A549 (cell line): ENCODE results near the gene PCGF5. TPM values are rescaled to one million over a fixed set of nuclear protein-coding genes. Genes with fewer than 3 reads are reported as not detected.

ENCODE experiments used
- ATAC-seq, 2 experiments: fragments of 200-7000 bp in 1 of 2; fragments of >200 bp in 1 of 2; cut with Nextera tagmentation in 1 of 2; cut with Tn5 transposase in 1 of 2; 3 replicates each; pipeline versions ENCODE4 v1.8.0 to v1.9.1; 2018 to 2020; ENCODE audit warnings: mild to moderate bottlenecking in 1 of 2, moderate library complexity in 1 of 2
- CTCF ChIA-PET: fragments of 300-600 bp; sonication (Branson Sonifier 250); formaldehyde crosslinking; extraction: SDS; loops from one replicate; lab custom pipeline; 2021; ENCODE audit warnings: antibody characterized with exemption, inconsistent platforms; lab: Yijun Ruan, JAX
- POLR2A ChIA-PET: fragments of 350-600 bp; formaldehyde crosslinking; extraction: SDS; loops from one replicate; lab custom pipeline; 2021; ENCODE audit warnings: antibody characterized with exemption, inconsistent platforms; lab: Yijun Ruan, JAX
- DNase-seq, 2 experiments: peaks; one replicate each; pipeline versions ENCODE4 v3.0.0 to v3.0.0-alpha.2; 2011 to 2016; ENCODE audit warnings: low read depth in 1 of 2, low spot score in 1 of 2
- FAIRE-seq: peaks from 2 replicates; lab custom pipeline; 2011; peaks lifted over from hg19 to GRCh38; lab: Jason Lieb, UNC
- H3K27ac ChIP-seq, 2 experiments: fragments of >200 bp; sonication (Bioruptor Twin); formaldehyde crosslinking; 3 replicates each; pipeline ENCODE4 v1.5.1; 2016 to 2017
- H3K4me1 ChIP-seq: fragments of >200 bp; sonication (Bioruptor Twin); formaldehyde crosslinking; 3 replicates; pipeline ENCODE4 v1.6.1; 2016
- H3K4me2 ChIP-seq: fragments of >200 bp; sonication (Bioruptor Twin); formaldehyde crosslinking; 3 replicates; pipeline ENCODE4 v1.6.1; 2016
- H3K4me3 ChIP-seq: fragments of >200 bp; sonication (Bioruptor Twin); formaldehyde crosslinking; 3 replicates; pipeline ENCODE4 v1.5.1; 2016
- H3K9me3 ChIP-seq: fragments of >200 bp; sonication (Bioruptor Twin); formaldehyde crosslinking; 3 replicates; pipeline ENCODE4 v1.6.1; 2016
- BHLHE40 ChIP-seq: IDR thresholded peaks from 2 replicates; pipeline ENCODE4 v1.6.1; 2012; ENCODE audit warnings: low read depth, low read length, inconsistent platforms
- CBX2 ChIP-seq: fragments of 200-600 bp; sonication (generic); IDR thresholded peaks from 2 replicates; pipeline ENCODE4 v1.6.1; 2016; ENCODE audit warnings: low read depth, mild to moderate bottlenecking, borderline replicate concordance
- CTCF ChIP-seq: fragments of >200 bp; sonication (Bioruptor Twin); formaldehyde crosslinking; IDR thresholded peaks from 3 replicates; pipeline ENCODE4 v1.5.1; 2016
- HDAC2 ChIP-seq: fragments of 200-600 bp; sonication (generic); IDR thresholded peaks from 2 replicates; pipeline ENCODE4 v1.6.1; 2016
- KDM1A ChIP-seq: fragments of 200-600 bp; sonication (generic); IDR thresholded peaks from 2 replicates; pipeline ENCODE4 v1.6.1; 2016; ENCODE audit warnings: low read depth, mild to moderate bottlenecking
- KDM5A ChIP-seq: fragments of 200-600 bp; sonication (generic); IDR thresholded peaks from 2 replicates; pipeline ENCODE4 v1.6.1; 2016; ENCODE audit warnings: antibody characterized with exemption, mild to moderate bottlenecking
- MAFK ChIP-seq: fragments of 450-650 bp; IDR thresholded peaks from 2 replicates; pipeline ENCODE4 v1.6.1; 2014; ENCODE audit not compliant: partially characterized antibody
- MAZ ChIP-seq: fragments of 150-350 bp; IDR thresholded peaks from 2 replicates; pipeline ENCODE4 v1.6.1; 2014; ENCODE audit warnings: antibody characterized with exemption, low read depth, low read length, borderline replicate concordance
- NPAS2 ChIP-seq: fragments of 250-450 bp; sonication (Bioruptor Pico); IDR thresholded peaks from 2 replicates; pipeline ENCODE4 v1.8.0; 2022; ENCODE audit warnings: mild to moderate bottlenecking, moderate library complexity, borderline replicate concordance
- PHF8 ChIP-seq: fragments of 200-600 bp; sonication (generic); IDR thresholded peaks from 2 replicates; pipeline ENCODE4 v1.6.1; 2016; ENCODE audit warnings: low read depth, mild to moderate bottlenecking, antibody characterized with exemption, moderate library complexity, borderline replicate concordance
- POLR2A ChIP-seq: IDR thresholded peaks from 2 replicates; pipeline ENCODE4 v1.6.1; 2012; ENCODE audit warnings: mild to moderate bottlenecking, low read length
- POLR2AphosphoS2 ChIP-seq: conservative IDR thresholded peaks from 2 replicates; pipeline ENCODE4 v1.6.1; 2012; ENCODE audit warnings: low read length, improper control_type of control experiment, inconsistent platforms
- RAD21 ChIP-seq, 2 experiments: fragments of >200 bp in 1 of 2; sonication (Bioruptor Twin) in 1 of 2; formaldehyde crosslinking in 1 of 2; IDR thresholded peaks in 1 of 2; conservative IDR thresholded peaks in 1 of 2; 2 replicates in 1 of 2; 3 replicates in 1 of 2; pipeline ENCODE4 v1.6.1; 2012 to 2018; ENCODE audit warnings: inconsistent platforms in 1 of 2
- RCOR1 ChIP-seq: fragments of 150-350 bp; IDR thresholded peaks from 2 replicates; pipeline ENCODE4 v1.6.1; 2014; ENCODE audit warnings: antibody characterized with exemption, low read length, low read depth
- SMC3 ChIP-seq: fragments of >200 bp; sonication (Bioruptor Twin); formaldehyde crosslinking; IDR thresholded peaks from 3 replicates; pipeline ENCODE4 v1.6.1; 2018; ENCODE audit warnings: inconsistent platforms
- TFCP2L1 ChIP-seq: fragments of 250-450 bp; sonication (Bioruptor Pico); IDR thresholded peaks from 2 replicates; pipeline ENCODE4 v1.5.0; 2021; ENCODE audit warnings: mild to moderate bottlenecking
- ZC3H11A ChIP-seq: fragments of 450-650 bp; IDR thresholded peaks from 2 replicates; pipeline ENCODE4 v1.6.1; 2014; ENCODE audit warnings: antibody characterized with exemption, mild to moderate bottlenecking
- ZFP36 ChIP-seq: fragments of 450-650 bp; IDR thresholded peaks from 2 replicates; pipeline ENCODE4 v1.6.1; 2014; ENCODE audit warnings: borderline replicate concordance; ENCODE audit not compliant: partially characterized antibody
- WGBS: methylation state at CpG from one replicate; pipeline ENCODE4 v1.1.6; 2017; ENCODE audit errors: missing lambda C conversion rate; 5-methylcytosine and 5-hydroxymethylcytosine counted together
- polyA plus RNA-seq, 4 experiments: library from polyadenylated mRNA; depleted of rRNA in 3 of 4; stranded (reverse); fragments of >200 nt; fragmentation: RNase III in 1 of 4; extraction: RNeasy Plus Mini Kit Qiagen cat#74134 plus additional on column Dnase treatment in 1 of 4; gene quantifications; 2 replicates in 3 of 4; 3 replicates in 1 of 4; pipeline ENCODE4 v1.2.3, GENCODE V29; 2011 to 2017
- TF ChIP-seq, protein P1 (sequence below): IDR thresholded peaks from 2 replicates; pipeline ENCODE4 v1.6.1; 2012

PCGF5 gene
- polyA plus RNA-seq, 2 of the 4 experiments (the other 2 are of a cell fraction), result 28.5 to 39.9 TPM

DNA sequence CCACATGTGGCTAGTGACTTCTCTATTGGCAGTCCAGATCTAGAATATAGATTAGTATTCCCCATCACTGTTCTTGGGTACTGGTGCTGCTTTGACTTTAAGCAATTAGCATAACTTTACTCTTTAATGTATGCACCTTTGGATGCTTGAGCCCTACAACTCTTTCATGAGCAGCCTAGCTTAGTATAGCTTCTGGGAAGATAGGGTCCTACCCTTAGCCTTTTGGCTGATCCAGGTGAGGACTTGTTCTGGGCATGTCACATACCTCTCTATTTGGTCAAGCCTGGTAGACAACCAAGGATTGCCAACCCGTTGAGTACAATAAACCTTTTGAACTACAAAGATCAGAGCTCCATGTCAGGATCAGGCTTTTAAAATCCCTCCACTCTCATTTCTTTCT is 17.7 kb downstream of the PCGF5 start:
- H3K4me3 ChIP-seq, result no peak overlapping the region
- FAIRE-seq (no peak), ATAC-seq (no peak), DNase-seq (no peak)
- CTCF ChIA-PET, result interaction anchor here (1.8 to 3.0 kb wide), 3 partner anchors 12 to 327 kb away, joined by 5 to 18 read pairs (median 11); no protein-coding TSS in a partner anchor
- POLR2A ChIA-PET, result no interaction called here
- no peaks in the 10 kb centered on the region for H3K9me3 ChIP-seq
- TF ChIP-seq KDM5A (no peak), MAZ (no peak), RCOR1 (no peak), ZC3H11A (no peak)
- TF ChIP-seq, all 56 proteins: peak for 0
- Histone ChIP-seq H3K4me2 (no peak overlapping the region), H3K4me1 (no peaks in the 10 kb centered on the region), H3K27ac (no peak overlapping the region)
- WGBS, result 96% methylated on average over 1 of the region's 1 CpG

GRCh38 chr10:91239789-91240188 is 19.3 kb downstream of the PCGF5 start:
- CTCF ChIA-PET, result interaction anchor here (1.8 to 3.0 kb wide), 3 partner anchors 11 to 329 kb away, joined by 5 to 18 read pairs (median 11); no protein-coding TSS in a partner anchor
- 91% methylated on average over 1 of the region's 1 CpG for WGBS
- no peak for FAIRE-seq

GRCh38 chr10:91242940-91243339 is 22.5 kb downstream of the PCGF5 start:
- Histone ChIP-seq H3K4me3 (no peak overlapping the region), H3K4me2 (no peak overlapping the region), H3K4me1 (peaks cover 5% of the 10 kb centered on the region; the same call in 1 of the 3 replicates), H3K9me3 (no peaks in the 10 kb centered on the region), H3K27ac (no peak overlapping the region)
- DNase-seq, result no peak
- 96% methylated on average over 2 of the region's 2 CpGs for WGBS
- ChIA-PET POLR2A (no interaction called here), CTCF (interaction anchor here (1.8 kb wide), 1 partner anchor 363 kb away, joined by 5 read pairs; no protein-coding TSS in a partner anchor)
- no peak for ATAC-seq
- TF ChIP-seq NPAS2 (CRISPR knock-in tag) (no peak), MAFK (no peak), KDM1A (no peak), POLR2A (no peak), RAD21 (conservative IDR thresholded peaks at IDR 0.05 in 1 of 2, IDR thresholded peaks at IDR 0.05 in 1 of 2) (no peak), CTCF (no peak), PHF8 (no peak), POLR2AphosphoS2 (no peak), BHLHE40 (no peak), CBX2 (no peak), SMC3 (no peak), HDAC2 (no peak)
- TF ChIP-seq, protein P1, sequence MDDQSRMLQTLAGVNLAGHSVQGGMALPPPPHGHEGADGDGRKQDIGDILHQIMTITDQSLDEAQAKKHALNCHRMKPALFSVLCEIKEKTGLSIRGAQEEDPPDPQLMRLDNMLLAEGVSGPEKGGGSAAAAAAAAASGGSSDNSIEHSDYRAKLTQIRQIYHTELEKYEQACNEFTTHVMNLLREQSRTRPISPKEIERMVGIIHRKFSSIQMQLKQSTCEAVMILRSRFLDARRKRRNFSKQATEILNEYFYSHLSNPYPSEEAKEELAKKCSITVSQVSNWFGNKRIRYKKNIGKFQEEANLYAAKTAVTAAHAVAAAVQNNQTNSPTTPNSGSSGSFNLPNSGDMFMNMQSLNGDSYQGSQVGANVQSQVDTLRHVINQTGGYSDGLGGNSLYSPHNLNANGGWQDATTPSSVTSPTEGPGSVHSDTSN, result no peak
- no peak for FAIRE-seq

More at GRCh38 chr10:91239789-91240188, 19.3 kb downstream of the PCGF5 start:
- H3K4me2 ChIP-seq, result no peak overlapping the region
- TF ChIP-seq TFCP2L1 (CRISPR knock-in tag) (no peak), ZFP36 (no peak), KDM1A (no peak)
- DNase-seq (no peak), ATAC-seq (no peak)
- POLR2A ChIA-PET, result no interaction called here
- H3K27ac ChIP-seq, result no peak overlapping the region
- no peaks in the 10 kb centered on the region for H3K4me1 ChIP-seq
- no peak overlapping the region for H3K4me3 ChIP-seq
- H3K9me3 ChIP-seq, result no peaks in the 10 kb centered on the region
